Esophagus squamous epithelium (tissue), 5 donors: ENCODE measurements around the gene OVCH2. TPM values are rescaled to one million over a fixed set of nuclear protein-coding genes. Genes with fewer than 3 reads are reported as not detected.

ENCODE experiments used
- DNase-seq: peaks from one replicate; lab custom pipeline; 2025; lab: John Stamatoyannopoulos, UW
- H3K27ac ChIP-seq, 4 donors: fragments of 200-600 bp; sonication (generic); one replicate each; pipeline ENCODE4 v1.5.1; 2016 to 2019; ENCODE audit warnings: mild to moderate bottlenecking in 1 of 4
- H3K27me3 ChIP-seq, 4 donors: fragments of 200-600 bp; sonication (generic); 1 replicate in 3 of 4; 2 replicates in 1 of 4; pipeline versions ENCODE4 v1.5.1 to v1.6.0; 2017 to 2021; ENCODE audit warnings: antibody characterized with exemption in 1 of 4
- H3K36me3 ChIP-seq, 3 donors: fragments of 200-600 bp; sonication (generic); one replicate each; pipeline ENCODE4 v1.5.1; 2016 to 2019
- H3K4me1 ChIP-seq, 3 donors: fragments of 200-600 bp; sonication (generic); one replicate each; pipeline ENCODE4 v1.5.1; 2017 to 2019
- H3K4me3 ChIP-seq, 4 donors: fragments of 200-600 bp; sonication (generic); 1 replicate in 3 of 4; 2 replicates in 1 of 4; pipeline ENCODE4 v1.5.1; 2016 to 2019; ENCODE audit warnings: mild to moderate bottlenecking in 2 of 4, moderate library complexity in 1 of 4
- H3K9me3 ChIP-seq, 3 donors: fragments of 200-600 bp; sonication (generic); one replicate each; pipeline ENCODE4 v1.5.1; 2016 to 2019
- POLR2A ChIP-seq, 4 donors: fragments of 450-650 bp; IDR thresholded peaks; one replicate each; pipeline ENCODE4 v1.6.1; 2017; ENCODE audit warnings: antibody characterized with exemption in 4 of 4, mild to moderate bottlenecking in 4 of 4, moderate library complexity in 3 of 4
- WGBS, 2 donors: methylation state at CpG; one replicate each; pipeline ENCODE4 v1.1.5; 2018; 5-methylcytosine and 5-hydroxymethylcytosine counted together
- intact Hi-C: fragments of 100-400 bp; cut with DNase I; formaldehyde crosslinking; loops from one replicate; pipeline ENCODE4 v1.15.0; 2022
- total RNA-seq, 4 donors: library from RNA; depleted of rRNA; stranded (reverse); fragments of >200 nt; gene quantifications; one replicate each; pipeline ENCODE4 v1.1.0, GENCODE V29; 2016
- TF ChIP-seq, protein P1 (sequence below), 6 experiments: fragments of 450-650 bp in 4 of 6; fragments of 200-600 bp in 2 of 6; sonication (generic) in 2 of 6; IDR thresholded peaks; one replicate each; pipeline ENCODE4 v1.5.1; 2016 to 2019; ENCODE audit warnings: antibody characterized with exemption in 6 of 6, mild to moderate bottlenecking in 4 of 6, moderate library complexity in 4 of 6
- donor health status: DM: yes; HTN: yes; CAD: no.

OVCH2 gene
- total RNA-seq, 4 donors from 2014 or later: 0.21 to 2.1 TPM; not detected in 2

DNA sequence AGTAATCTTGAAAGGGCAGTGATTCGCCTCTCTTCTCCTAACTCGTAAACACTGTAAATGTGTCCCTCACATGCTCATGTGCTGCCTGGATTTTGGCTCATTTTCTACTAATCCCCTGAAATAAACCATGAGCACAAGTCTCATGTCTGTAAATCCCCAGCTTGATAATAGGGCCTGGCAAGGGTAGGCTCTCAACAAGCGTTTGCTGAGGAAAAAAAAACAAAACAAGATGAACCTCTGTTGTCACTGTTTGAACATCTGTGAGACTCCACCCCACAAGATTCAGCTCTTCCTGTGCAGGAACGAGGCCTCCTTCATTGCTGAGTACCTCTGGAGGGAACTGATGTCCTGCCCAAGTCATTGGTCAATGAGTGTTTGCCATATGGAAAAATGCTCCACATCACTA is 28.5 kb downstream of the OVCH2 start:
- DNase-seq: no peak
- H3K9me3 ChIP-seq: no peaks in the 10 kb centered on the region
- TF ChIP-seq, protein P1, sequence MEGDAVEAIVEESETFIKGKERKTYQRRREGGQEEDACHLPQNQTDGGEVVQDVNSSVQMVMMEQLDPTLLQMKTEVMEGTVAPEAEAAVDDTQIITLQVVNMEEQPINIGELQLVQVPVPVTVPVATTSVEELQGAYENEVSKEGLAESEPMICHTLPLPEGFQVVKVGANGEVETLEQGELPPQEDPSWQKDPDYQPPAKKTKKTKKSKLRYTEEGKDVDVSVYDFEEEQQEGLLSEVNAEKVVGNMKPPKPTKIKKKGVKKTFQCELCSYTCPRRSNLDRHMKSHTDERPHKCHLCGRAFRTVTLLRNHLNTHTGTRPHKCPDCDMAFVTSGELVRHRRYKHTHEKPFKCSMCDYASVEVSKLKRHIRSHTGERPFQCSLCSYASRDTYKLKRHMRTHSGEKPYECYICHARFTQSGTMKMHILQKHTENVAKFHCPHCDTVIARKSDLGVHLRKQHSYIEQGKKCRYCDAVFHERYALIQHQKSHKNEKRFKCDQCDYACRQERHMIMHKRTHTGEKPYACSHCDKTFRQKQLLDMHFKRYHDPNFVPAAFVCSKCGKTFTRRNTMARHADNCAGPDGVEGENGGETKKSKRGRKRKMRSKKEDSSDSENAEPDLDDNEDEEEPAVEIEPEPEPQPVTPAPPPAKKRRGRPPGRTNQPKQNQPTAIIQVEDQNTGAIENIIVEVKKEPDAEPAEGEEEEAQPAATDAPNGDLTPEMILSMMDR (IDR thresholded peaks at IDR 0.05): no peak
- TF ChIP-seq POLR2A (IDR thresholded peaks at IDR 0.05): no peak
- H3K27ac ChIP-seq: no peak overlapping the region
- H3K36me3 ChIP-seq: no peaks in the 10 kb centered on the region
- H3K27me3 ChIP-seq: peaks cover 0 to 21% (median 0%) of the 10 kb centered on the region in 4 donors
- intact Hi-C loops: no loop called here
- H3K4me3 ChIP-seq: no peak overlapping the region
- peaks cover 11 to 30% (median 13%) of the 10 kb centered on the region in 3 donors for H3K4me1 ChIP-seq
- WGBS, 2 donors: 22 to 55% methylated on average over 3 to 4 of the region's 4 CpGs

DNA sequence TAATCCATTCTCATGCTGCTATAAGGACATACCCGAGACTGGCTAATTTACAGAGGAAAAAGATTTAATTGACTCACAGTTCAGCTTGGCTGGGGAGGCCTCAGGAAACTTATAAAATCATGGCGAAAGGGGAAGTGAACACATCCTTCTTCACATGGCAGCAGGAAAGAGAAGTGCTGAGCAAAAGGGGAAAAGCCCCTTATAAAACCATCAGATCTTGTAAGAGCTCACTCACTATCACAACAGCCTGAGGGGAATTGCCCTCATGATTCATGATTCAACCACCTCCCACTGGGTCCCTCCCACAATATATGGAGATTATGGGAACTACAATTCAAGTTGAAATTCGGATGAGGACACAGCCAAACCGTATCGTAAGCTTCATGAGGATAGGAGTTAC is 29.2 kb downstream of the OVCH2 start:
- TF ChIP-seq, protein P1 (IDR thresholded peaks at IDR 0.05): peak in 1 of 6 experiments; percentile 8
- no peak for TF ChIP-seq POLR2A (IDR thresholded peaks at IDR 0.05)
- DNase-seq: no peak
- no peaks in the 10 kb centered on the region for H3K36me3 ChIP-seq
- intact Hi-C loops: no loop called here
- no peak overlapping the region for H3K4me3 ChIP-seq
- 27 to 39% methylated on average over 5 of the region's 5 CpGs for WGBS, 2 donors
- H3K27me3 ChIP-seq: peaks cover 0 to 28% (median 0%) of the 10 kb centered on the region in 4 donors
- no peak overlapping the region for H3K27ac ChIP-seq
- peaks cover 15 to 37% (median 18%) of the 10 kb centered on the region in 3 donors for H3K4me1 ChIP-seq
- H3K9me3 ChIP-seq: no peaks in the 10 kb centered on the region

DNA sequence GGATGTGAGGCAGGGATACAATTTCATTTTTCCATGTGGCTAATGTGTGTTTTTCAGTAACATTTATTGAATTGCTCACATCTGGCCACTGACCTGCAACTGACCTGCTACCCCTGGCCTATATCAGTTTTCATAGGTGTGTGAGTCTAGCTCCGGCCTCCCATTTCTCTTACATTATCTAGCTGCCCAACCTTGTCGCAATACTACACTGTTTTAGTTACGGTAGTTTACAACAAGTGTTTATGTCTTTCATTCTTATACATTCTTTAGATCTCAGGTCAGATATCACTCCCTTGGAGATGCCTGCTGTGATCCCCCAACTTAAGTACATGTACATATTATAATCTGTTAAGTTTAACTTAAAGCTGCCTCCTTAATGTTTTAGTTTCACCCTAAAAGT is 30.6 kb downstream of the OVCH2 start:
- TF ChIP-seq POLR2A (IDR thresholded peaks at IDR 0.05): no peak
- TF ChIP-seq, protein P1 (IDR thresholded peaks at IDR 0.05): no peak
- WGBS, 2 donors: 72 to 94% methylated on average over 3 of the region's 3 CpGs
- Histone ChIP-seq H3K36me3 (no peaks in the 10 kb centered on the region), H3K9me3 (no peaks in the 10 kb centered on the region), H3K4me3 (no peak overlapping the region), H3K27ac (no peak overlapping the region), H3K27me3 (peaks cover 0 to 40% (median 0%) of the 10 kb centered on the region in 4 donors), H3K4me1 (peaks cover 15 to 52% (median 18%) of the 10 kb centered on the region in 3 donors)
- intact Hi-C loops: no loop called here
- no peak for DNase-seq

DNA sequence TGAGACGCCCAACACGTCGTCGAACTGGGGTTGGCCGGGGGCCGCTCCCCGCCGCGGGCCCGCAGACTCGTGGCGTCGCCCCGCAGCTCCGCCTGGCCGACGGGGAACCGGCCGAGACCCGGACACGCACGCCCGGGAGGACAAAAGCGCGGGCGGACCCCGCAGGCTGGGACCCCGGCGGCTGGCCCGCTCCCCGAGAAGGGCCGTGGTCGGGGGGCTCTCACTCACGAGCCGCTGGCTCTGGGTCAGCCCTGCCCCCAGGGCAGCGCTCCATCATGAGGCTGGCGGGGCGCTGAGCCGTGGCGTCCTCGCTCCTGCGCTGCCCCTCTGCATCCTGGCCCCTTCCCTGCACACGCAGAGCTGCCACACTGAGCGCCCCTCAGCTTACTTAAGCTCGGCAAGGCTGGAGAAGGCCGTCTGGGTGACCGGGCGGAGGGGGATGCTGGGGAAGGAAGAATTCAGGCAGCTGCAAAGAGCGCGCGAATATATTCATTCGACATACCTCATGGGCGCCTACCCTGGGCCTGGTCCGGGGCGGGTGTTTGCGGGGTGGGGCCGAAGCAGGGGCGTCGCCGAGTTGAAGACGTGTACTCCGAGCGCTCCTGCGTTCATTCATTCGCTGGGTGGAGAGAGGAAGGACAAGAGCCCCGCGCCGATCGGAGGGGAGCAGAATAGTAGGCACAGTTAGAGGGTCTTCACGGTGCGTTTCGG is 32.4 kb downstream of the OVCH2 start:
- 1 to 2% methylated on average over 18 to 23 of the region's 72 CpGs for WGBS, 2 donors
- Histone ChIP-seq H3K9me3 (no peaks in the 10 kb centered on the region), H3K4me1 (peaks cover 15 to 69% (median 18%) of the 10 kb centered on the region in 3 donors), H3K27me3 (peaks cover 0 to 40% (median 0%) of the 10 kb centered on the region in 4 donors), H3K27ac (peak overlapping the region; percentile 77 to 90 (median 83)), H3K4me3 (peak overlapping the region; percentile 46 to 75 (median 63)), H3K36me3 (no peaks in the 10 kb centered on the region)
- intact Hi-C loops: no loop called here
- no peak for DNase-seq
- peak in 2 of 4 donors; percentile 9 to 27 for TF ChIP-seq POLR2A (IDR thresholded peaks at IDR 0.05)
- TF ChIP-seq, protein P1 (IDR thresholded peaks at IDR 0.05): no peak
